AG04449 (cell line): Measurements from ENCODE around the gene FAAH2.

Source experiments
- CTCF ChIA-PET: fragments of 350-600 bp; formaldehyde crosslinking; extraction: SDS; loops from one replicate; lab custom pipeline; 2021; ENCODE audit warnings: antibody characterized with exemption; lab: Yijun Ruan, JAX
- POLR2A ChIA-PET: fragments of 400-600, 350-600 bp; formaldehyde crosslinking; extraction: SDS; loops from one replicate; lab custom pipeline; 2020; ENCODE audit warnings: antibody characterized with exemption, inconsistent platforms; lab: Yijun Ruan, JAX
- DNase-seq: peaks from one replicate; pipeline ENCODE4 v3.0.0-alpha.2; 2010; ENCODE audit warnings: low read depth, low spot score
- H3K4me3 ChIP-seq: 2 replicates; pipeline ENCODE4 v1.5.1; 2011; ENCODE audit warnings: low read depth, mild to moderate bottlenecking, control low read depth, low read length
- TF ChIP-seq, protein P1 (sequence below): IDR thresholded peaks from one replicate; pipeline ENCODE4 v1.5.1; 2011; ENCODE audit warnings: mild to moderate bottlenecking, moderate library complexity, low read length, control low read depth, inconsistent platforms; ENCODE audit not compliant: insufficient read depth; ENCODE audit errors: missing control alignments

Gene FAAH2

DNA sequence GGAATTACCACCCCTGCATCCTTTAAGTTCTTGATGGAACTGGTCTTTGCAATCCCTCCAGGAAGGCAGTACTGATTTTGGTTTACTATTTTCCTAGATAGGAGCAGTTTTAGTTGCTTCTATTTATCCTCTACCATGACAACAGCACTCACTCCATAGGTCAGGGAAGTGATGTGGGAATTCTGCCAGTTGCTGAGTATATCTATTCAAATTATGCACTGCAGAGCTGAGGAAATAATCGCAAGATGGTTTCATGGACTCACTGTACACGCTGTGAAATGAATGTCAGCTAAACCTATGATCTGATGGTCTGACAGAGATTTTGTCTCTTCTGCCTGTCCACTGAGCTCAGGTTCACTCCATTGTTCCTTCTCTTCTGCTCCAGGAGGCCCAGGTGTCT, 135.8 kb downstream of the FAAH2 start:
- TF ChIP-seq, protein P1, sequence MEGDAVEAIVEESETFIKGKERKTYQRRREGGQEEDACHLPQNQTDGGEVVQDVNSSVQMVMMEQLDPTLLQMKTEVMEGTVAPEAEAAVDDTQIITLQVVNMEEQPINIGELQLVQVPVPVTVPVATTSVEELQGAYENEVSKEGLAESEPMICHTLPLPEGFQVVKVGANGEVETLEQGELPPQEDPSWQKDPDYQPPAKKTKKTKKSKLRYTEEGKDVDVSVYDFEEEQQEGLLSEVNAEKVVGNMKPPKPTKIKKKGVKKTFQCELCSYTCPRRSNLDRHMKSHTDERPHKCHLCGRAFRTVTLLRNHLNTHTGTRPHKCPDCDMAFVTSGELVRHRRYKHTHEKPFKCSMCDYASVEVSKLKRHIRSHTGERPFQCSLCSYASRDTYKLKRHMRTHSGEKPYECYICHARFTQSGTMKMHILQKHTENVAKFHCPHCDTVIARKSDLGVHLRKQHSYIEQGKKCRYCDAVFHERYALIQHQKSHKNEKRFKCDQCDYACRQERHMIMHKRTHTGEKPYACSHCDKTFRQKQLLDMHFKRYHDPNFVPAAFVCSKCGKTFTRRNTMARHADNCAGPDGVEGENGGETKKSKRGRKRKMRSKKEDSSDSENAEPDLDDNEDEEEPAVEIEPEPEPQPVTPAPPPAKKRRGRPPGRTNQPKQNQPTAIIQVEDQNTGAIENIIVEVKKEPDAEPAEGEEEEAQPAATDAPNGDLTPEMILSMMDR: no peak
- CTCF ChIA-PET: no interaction called here
- POLR2A ChIA-PET: no interaction called here
- no peak overlapping the region for H3K4me3 ChIP-seq
- DNase-seq: no peak

DNA sequence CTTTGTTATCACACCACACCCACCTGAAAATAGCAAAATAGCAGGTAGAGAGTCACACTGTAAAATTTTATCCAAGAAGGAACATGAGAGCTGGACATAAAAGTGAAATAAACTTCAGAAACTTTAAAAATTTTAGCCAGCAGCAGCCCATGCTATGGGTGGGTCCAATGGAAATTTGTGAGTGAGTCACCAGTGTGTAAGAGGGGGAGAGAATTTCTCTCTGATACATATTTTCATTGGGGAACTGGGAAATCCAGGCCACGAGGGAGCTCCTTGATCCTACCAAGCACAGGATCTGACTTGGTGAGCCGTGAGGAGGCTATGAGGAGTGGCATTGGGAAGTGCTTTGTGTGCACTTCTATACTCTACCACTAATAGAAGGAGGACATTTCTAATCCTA, 136.3 kb downstream of the FAAH2 start:
- POLR2A ChIA-PET: no interaction called here

DNA sequence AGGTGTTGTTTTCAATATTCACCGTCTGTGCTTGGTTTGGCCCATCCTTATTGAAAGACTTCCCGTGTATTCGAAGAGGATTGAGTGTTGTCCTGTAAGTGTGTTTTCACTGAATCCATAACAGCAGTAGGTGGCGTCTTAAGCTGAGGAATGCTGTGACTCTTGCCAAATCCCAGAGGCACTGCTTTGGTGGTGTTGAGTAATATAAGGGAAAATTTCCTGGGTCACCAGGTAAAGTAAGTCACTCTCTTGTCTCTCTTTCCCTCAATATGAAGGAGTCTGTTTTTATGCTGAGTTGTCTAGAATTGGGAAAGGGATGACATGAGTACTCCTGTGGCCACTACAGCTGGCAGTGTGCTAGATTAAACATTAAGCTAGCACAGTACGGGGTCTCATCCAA, 158.6 kb downstream of the FAAH2 start:
- CTCF ChIA-PET: no interaction called here
- H3K4me3 ChIP-seq: no peak overlapping the region
- no peak for DNase-seq
- TF ChIP-seq, protein P1: no peak
- POLR2A ChIA-PET: no interaction called here

More for the DNA sequence above, 136.3 kb downstream of the FAAH2 start:
- CTCF ChIA-PET: no interaction called here
- no peak overlapping the region for H3K4me3 ChIP-seq
- TF ChIP-seq, protein P1: no peak
- DNase-seq: no peak

DNA sequence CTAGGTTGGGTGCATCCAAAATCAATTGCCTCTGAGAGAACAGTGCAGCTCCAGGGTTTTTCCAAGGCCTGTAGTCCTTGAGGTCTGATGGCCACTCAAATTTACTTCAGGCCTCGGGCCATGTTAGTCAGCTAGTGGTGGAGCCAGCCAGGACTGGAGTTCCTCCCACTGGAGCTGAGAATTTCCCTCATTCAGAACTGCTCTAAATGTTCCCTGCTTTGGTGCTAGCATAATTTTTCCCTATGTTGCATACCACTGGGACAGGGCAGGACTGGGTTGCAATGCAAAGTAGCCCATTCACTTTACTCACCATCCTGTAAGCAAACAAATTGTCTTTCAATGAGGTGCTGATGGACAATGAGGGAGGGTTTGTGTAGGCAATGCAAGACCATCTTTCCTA, 159.3 kb downstream of the FAAH2 start:
- no peak overlapping the region for H3K4me3 ChIP-seq
- POLR2A ChIA-PET: no interaction called here
- TF ChIP-seq, protein P1: no peak
- DNase-seq: no peak
- CTCF ChIA-PET: no interaction called here

DNA sequence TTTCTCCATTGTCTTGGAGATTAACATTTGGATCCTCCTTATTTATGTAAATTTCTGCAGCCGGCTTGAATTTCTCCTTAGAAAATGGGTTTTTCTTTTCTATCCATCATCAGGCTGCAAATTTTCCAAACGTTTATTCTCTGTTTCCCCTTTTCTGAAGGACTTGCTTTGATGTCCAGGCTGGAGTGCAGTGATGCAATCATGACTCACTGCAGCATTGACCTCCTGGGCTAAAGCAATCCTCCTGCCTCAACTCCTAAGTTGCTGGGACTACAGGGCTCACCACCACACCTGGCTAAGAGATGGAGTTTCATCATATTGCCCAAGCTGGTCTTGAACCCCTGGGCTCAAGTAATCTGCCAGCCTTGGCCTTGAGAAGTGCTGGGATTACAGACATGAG, 161.3 kb downstream of the FAAH2 start:
- POLR2A ChIA-PET: no interaction called here
- TF ChIP-seq, protein P1: no peak
- no peak overlapping the region for H3K4me3 ChIP-seq
- DNase-seq: no peak
- CTCF ChIA-PET: no interaction called here

DNA sequence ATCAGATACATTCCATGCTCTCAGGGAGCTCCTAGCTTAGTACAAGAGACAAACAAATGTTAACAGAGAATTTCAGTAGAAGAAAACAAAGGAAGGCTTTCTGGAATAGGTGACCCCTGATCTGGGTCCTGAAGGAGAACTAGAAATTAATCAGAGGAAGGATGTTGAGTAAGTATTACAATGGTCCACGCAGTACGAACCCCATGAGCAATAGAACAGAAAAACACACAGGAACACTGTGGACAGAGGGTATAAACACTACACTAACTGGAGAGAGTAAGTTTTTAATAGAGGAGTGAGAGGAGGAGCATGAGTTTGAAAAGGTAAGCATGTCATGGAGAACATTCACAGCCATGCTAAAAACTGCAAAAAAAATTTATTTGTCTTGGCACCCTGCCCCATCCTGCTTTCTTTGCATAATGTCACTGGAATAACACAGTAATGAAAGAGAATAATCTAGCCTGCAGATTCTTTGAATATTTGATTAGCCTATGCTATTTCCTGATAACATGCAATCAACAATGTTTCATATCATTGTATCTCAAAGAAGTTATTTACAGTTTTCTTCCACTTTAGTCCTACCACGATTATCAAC, 165.0 kb downstream of the FAAH2 start:
- no peak for DNase-seq
- POLR2A ChIA-PET: no interaction called here
- TF ChIP-seq, protein P1: no peak
- H3K4me3 ChIP-seq: no peak overlapping the region
- CTCF ChIA-PET: no interaction called here
